ENCODE results near the gene FBXL2. TPM values are rescaled to one million over a fixed set of nuclear protein-coding genes. Genes with fewer than 3 reads are reported as not detected.

Gene FBXL2
- total and polyA plus RNA-seq, 2 of the 4 experiments (the other 2 are of a cell fraction): 15.8 to 21.0 TPM

- Histone ChIP-seq H2AK9ac (replicated peaks; ENCODE audit: low read depth, low read length, poor library complexity) (no peak overlapping the region), H3K56ac (ENCODE audit: extremely low read depth, insufficient read depth, low read length) (no peak overlapping the region), H2BK15ac (ENCODE audit: low read depth, low read length) (no peak overlapping the region), H3K14ac (replicated peaks; ENCODE audit: low read depth, low read length) (no peak overlapping the region), H3K4ac (ENCODE audit: low read depth, low read length) (no peak overlapping the region), H3K9me1 (ENCODE audit: insufficient read depth, low read length) (no peaks in the 10 kb centered on the region), H3K36me3 (ENCODE audit: control insufficient read depth, insufficient read depth, low read length) (no peaks in the 10 kb centered on the region), H4K5ac (ENCODE audit: low read depth, low read length) (no peak overlapping the region), H4K20me1 (ENCODE audit: insufficient read depth, low read length) (0 out of 2 replicates have a peak, but pooled peaks cover 2% of the 10 kb centered on the region), H3K79me1 (ENCODE audit: low read depth in 1 of 2, low read length in 2 of 2) (peaks cover 0 to 11% of the 10 kb centered on the region in 2 experiments; a peak in 2 of 4 replicates), H3K27ac (ENCODE audit: insufficient read depth, low read length) (no peak overlapping the region), H3K9me3 (ENCODE audit: control insufficient read depth, insufficient read depth, low read length) (no peaks in the 10 kb centered on the region), H3K4me2 (ENCODE audit: low read depth, low read length) (no peak overlapping the region), H4K8ac (ENCODE audit: low read depth in 2 of 2, low read length in 2 of 2) (no peak overlapping the region), H3K4me1 (ENCODE audit: control insufficient read depth, insufficient read depth, low read length) (peaks cover 3% of the 10 kb centered on the region; the same call in 1 of the 2 replicates), H3K9ac (ENCODE audit: low read depth, low read length) (no peak overlapping the region), H3K18ac (ENCODE audit: low read depth, low read length) (no peak overlapping the region), H4K91ac (ENCODE audit: insufficient read depth, low read depth, low read length) (no peak overlapping the region), H2AK5ac (ENCODE audit: low read depth, low read length) (no peak overlapping the region), H2BK5ac (ENCODE audit: low read depth, low read length, poor library complexity, severe bottlenecking) (peak overlapping the region; percentile 63), H3K27me3 (ENCODE audit: control insufficient read depth, insufficient read depth, low read length) (no peaks in the 10 kb centered on the region), H3K23ac (ENCODE audit: low read depth, low read length) (no peak overlapping the region), H2AFZ (replicated peaks; ENCODE audit: low read length, poor library complexity) (no peak overlapping the region), H2BK20ac (ENCODE audit: low read depth, low read length) (no peak overlapping the region), H2BK120ac (ENCODE audit: low read depth, low read length) (no peak overlapping the region), H3K4me3 (ENCODE audit: insufficient read depth, low read depth, low read length) (no peak overlapping the region)
- CTCF ChIA-PET: interaction anchor here (1.0 kb wide), 1 partner anchor 30 kb away, joined by 3 read pairs; no protein-coding TSS in a partner anchor
- in situ Hi-C loops (cut with MboI; ENCODE audit: low sequenced_read_pairs) (no loop called here), dilution Hi-C loops (cut with HindIII; ENCODE audit: low sequenced_read_pairs, unreplicated experiment) (no loop called here), intact Hi-C loops (cut with micrococcal nuclease) (no loop called here)
- no peak for TF ChIP-seq FOS (IDR thresholded peaks at IDR 0.05; ENCODE audit: low read depth, low read length)
- TF ChIP-seq RAD21 (IDR thresholded peaks at IDR 0.05; ENCODE audit: low read length): no peak
- BruUV-seq (replicated peaks): no TSS peak
- POLR2A ChIA-PET (ENCODE audit: unreplicated experiment): no interaction called here
- peak; percentile 37 for DNase-seq
- peak; percentile 69 for ATAC-seq (ENCODE audit: low read depth)
- 17% methylated on average over 1 of the region's 1 CpG; no CpG with 5 or more reads in 1 of the 2 experiments for WGBS, 2 experiments (ENCODE audit: extremely low coverage in 2 of 2, insufficient read length in 1 of 2)
Measured at GRCh38 chr3:33322412-33322811, 45.2 kb downstream of the FBXL2 start.
